Prostate gland (tissue), 2 donors: Measurements from ENCODE around the gene GRHL1. TPM values are rescaled to one million over a fixed set of nuclear protein-coding genes. Genes with fewer than 3 reads are reported as not detected.
"Not testable (repeated sequence)": the region's sequence is repeated elsewhere in the genome, so short reads cannot be mapped to it uniquely, and the experiment has no call there.

Experiments used
- DNase-seq: peaks from one replicate; pipeline ENCODE4 v3.0.0-alpha.2; 2019; ENCODE audit warnings: low spot score
- H3K27ac ChIP-seq, 2 donors: fragments of 200-600 bp; sonication (generic); 2 replicates each; pipeline ENCODE4 v1.5.1; 2017 to 2019
- H3K27me3 ChIP-seq: fragments of 200-600 bp; sonication (generic); replicated peaks from 2 replicates; pipeline ENCODE4 v1.5.1; 2019; ENCODE audit not compliant: insufficient read depth
- H3K36me3 ChIP-seq, 2 donors: fragments of 200-600 bp; sonication (generic); 1 replicate in 1 of 2; 2 replicates in 1 of 2; pipeline versions ENCODE4 v1.5.1 to v1.8.1; 2017 to 2019
- H3K4me1 ChIP-seq: fragments of 200-600 bp; sonication (generic); replicated peaks from 2 replicates; pipeline ENCODE4 v1.5.1; 2019
- H3K4me3 ChIP-seq, 2 donors: fragments of 200-600 bp; sonication (generic); 2 replicates each; pipeline ENCODE4 v1.5.1; 2017 to 2019
- H3K9me3 ChIP-seq: fragments of 200-600 bp; sonication (generic); 2 replicates; pipeline ENCODE4 v1.5.1; 2017
- POLR2A ChIP-seq: fragments of 450-650 bp; IDR thresholded peaks from one replicate; pipeline ENCODE4 v1.6.1; 2016; ENCODE audit warnings: antibody characterized with exemption, mild to moderate bottlenecking
- POLR2AphosphoS5 ChIP-seq: sonication (generic); formaldehyde crosslinking; IDR thresholded peaks from one replicate; pipeline ENCODE4 v1.6.1; 2017; ENCODE audit warnings: antibody characterized with exemption
- WGBS: methylation state at CpG from one replicate; pipeline ENCODE4 v1.1.5; 2018; 5-methylcytosine and 5-hydroxymethylcytosine counted together
- intact Hi-C: fragments of 100-400 bp; cut with DNase I; formaldehyde crosslinking; loops from one replicate; pipeline ENCODE4 v1.14.2; 2022
- total RNA-seq, 2 donors: library from RNA; depleted of rRNA; stranded (reverse); fragments of >200 nt; gene quantifications; one replicate each; pipeline ENCODE4 v1.1.0, GENCODE V29; 2016
- TF ChIP-seq, protein P1 (sequence below), 4 experiments: fragments of 200-600 bp in 2 of 4; fragments of 450-650 bp in 2 of 4; sonication (generic) in 2 of 4; IDR thresholded peaks; 1 replicate in 3 of 4; 2 replicates in 1 of 4; pipeline ENCODE4 v1.5.1; 2016 to 2019; ENCODE audit warnings: antibody characterized with exemption in 4 of 4, mild to moderate bottlenecking in 2 of 4, moderate library complexity in 2 of 4

The GRHL1 gene
- total RNA-seq, 2 donors from 2014 or later, result 25.7 to 31.8 TPM

DNA sequence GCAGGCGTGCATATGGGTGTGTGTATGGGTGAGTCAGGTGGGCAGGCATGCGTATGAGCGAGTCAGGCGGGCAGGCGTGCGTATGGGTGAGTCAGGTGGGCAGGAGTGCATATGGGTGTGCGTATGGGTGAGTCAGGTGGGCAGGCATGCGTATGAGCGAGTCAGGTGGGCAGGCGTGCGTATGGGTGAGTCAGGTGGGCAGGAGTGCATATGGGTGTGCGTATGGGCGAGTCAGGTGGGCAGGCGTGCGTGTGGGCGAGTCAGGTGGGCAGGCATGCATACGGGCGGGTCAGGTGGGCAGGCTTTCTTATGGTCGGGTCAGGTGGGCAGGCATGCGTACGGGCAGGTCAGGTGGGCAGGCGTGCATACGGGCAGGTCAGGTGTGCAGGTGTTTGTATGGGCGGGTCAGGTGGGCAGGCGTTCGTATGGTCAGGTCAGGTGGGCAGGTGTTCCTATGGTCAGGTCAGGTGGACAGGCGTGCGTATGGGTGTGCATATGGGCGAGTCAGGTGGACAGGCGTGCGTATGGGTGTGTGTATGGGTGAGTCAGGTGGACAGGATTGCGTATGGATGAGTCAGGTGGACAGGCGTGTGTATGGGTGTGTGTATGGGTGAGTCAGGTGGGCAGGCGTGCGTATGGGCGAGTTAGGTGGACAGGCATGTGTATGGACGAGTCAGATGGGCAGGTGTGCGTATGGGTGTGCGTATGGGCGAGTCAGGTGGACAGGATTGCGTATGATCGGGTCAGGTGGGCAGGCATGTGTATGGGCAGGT lies 63.1 kb downstream of the GRHL1 start:
- DNase-seq, result no peak
- no peak overlapping the region for H3K27ac ChIP-seq
- intact Hi-C loops, result no loop called here
- no peaks in the 10 kb centered on the region for H3K4me1 ChIP-seq
- H3K27me3 ChIP-seq, result no peaks in the 10 kb centered on the region
- 91% methylated on average over 42 of the region's 42 CpGs for WGBS
- no peak overlapping the region for H3K4me3 ChIP-seq
- TF ChIP-seq, protein P1, sequence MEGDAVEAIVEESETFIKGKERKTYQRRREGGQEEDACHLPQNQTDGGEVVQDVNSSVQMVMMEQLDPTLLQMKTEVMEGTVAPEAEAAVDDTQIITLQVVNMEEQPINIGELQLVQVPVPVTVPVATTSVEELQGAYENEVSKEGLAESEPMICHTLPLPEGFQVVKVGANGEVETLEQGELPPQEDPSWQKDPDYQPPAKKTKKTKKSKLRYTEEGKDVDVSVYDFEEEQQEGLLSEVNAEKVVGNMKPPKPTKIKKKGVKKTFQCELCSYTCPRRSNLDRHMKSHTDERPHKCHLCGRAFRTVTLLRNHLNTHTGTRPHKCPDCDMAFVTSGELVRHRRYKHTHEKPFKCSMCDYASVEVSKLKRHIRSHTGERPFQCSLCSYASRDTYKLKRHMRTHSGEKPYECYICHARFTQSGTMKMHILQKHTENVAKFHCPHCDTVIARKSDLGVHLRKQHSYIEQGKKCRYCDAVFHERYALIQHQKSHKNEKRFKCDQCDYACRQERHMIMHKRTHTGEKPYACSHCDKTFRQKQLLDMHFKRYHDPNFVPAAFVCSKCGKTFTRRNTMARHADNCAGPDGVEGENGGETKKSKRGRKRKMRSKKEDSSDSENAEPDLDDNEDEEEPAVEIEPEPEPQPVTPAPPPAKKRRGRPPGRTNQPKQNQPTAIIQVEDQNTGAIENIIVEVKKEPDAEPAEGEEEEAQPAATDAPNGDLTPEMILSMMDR (IDR thresholded peaks at IDR 0.05), result no peak
- TF ChIP-seq POLR2AphosphoS5 (no peak), POLR2A (no peak)
- no peaks in the 10 kb centered on the region for H3K36me3 ChIP-seq
- H3K9me3 ChIP-seq, result no peaks in the 10 kb centered on the region

DNA sequence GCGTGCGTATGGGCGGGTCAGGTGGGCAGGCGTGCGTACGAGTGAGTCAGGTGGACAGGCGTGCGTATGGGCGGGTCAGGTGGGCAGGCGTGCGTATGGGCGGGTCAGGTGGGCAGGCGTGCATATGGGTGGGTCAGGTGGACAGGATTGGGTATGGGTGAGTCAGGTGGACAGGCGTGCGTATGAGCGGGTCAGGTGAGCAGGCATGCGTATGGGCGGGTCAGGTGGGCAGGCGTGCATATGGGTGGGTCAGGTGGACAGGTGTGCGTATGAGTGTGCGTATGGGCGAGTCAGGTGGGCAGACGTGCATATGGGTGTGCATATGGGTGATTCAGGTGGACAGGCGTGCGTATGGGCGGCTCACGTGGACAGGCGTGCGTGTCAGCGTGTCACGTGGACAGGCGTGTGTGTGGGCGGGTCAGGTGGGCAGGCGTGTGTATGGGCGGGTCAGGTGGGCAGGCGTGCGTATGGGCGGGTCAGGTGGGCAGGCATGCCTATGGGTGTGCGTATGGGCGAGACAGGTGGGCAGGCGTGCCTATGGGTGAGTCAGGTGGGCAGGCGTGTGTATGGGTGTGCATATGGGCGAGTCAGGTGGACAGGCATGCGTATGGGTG lies 64.0 kb downstream of the GRHL1 start:
- H3K36me3 ChIP-seq, H3K27me3 ChIP-seq, DNase-seq, H3K4me3 ChIP-seq, H3K9me3 ChIP-seq, H3K27ac ChIP-seq, H3K4me1 ChIP-seq, intact Hi-C loops: not testable (repeated sequence)
- WGBS, result 92% methylated on average over 40 of the region's 44 CpGs

DNA sequence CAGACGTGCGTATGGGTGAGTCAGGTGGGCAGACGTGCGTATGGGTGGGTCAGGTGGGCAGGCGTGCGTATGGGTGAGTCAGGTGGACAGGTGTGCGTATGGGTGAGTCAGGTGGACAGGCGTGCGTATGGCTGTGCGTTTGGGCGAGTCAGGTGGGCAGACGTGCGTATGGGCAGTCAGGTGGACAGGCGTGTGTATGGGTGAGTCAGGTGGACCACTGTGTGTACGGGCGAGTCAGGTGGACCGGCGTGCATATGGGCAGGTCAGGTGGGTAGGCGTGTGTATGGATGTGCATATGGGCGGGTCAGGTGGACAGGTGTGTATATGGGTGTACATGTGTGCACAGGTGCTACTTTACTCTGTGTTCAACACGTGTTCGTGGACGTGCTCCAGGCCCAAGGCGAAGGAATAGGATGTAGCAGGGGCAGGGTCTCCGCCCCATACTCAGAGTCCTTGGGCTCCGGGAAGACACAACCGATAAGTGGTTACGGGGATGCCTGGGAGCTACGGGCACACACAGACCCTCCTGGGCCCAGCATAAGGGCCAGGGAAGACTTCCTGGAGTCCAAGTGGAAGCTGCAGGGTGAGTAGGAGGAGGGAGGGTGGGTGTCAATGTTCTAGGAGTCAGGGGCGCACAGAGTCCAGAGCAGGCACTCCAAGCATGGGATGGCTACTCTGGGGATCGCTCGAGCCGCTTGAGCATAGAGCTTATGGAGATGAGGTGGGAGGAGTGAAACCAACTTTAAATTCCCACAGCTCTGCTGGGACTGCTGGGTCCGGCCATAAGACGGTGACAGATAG lies 64.7 kb downstream of the GRHL1 start:
- no peaks in the 10 kb centered on the region for H3K27me3 ChIP-seq
- H3K4me1 ChIP-seq, result no peaks in the 10 kb centered on the region
- no peak overlapping the region for H3K27ac ChIP-seq
- DNase-seq, result no peak
- no peaks in the 10 kb centered on the region for H3K36me3 ChIP-seq
- H3K4me3 ChIP-seq, result no peak overlapping the region
- no peaks in the 10 kb centered on the region for H3K9me3 ChIP-seq
- intact Hi-C loops, result no loop called here
- WGBS, result 92% methylated on average over 35 of the region's 35 CpGs
- TF ChIP-seq, protein P1 (IDR thresholded peaks at IDR 0.05), result no peak
- no peak for TF ChIP-seq POLR2A
- no peak for TF ChIP-seq POLR2AphosphoS5

DNA sequence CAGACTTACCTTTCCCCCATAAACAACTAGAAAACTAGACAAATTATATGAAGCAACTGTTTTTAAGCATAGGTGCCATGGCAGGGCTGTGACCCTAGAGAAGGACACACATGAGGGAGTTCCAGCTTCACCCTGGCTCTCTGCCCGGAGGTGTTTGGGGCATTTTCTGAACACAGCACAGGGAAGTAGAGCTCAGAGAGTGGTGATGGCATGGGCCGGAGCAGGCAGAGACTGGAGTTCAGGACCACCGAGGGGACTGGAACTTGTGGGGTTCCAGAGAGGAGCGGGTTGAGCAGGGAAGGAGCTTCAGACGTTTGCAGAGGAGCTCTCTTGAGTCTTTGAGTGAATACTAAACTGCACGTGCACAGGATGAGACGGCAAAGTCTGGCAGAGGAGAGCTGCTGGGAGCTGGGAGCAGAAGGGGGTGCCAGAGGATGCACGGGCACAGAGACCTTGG lies 65.3 kb downstream of the GRHL1 start:
- WGBS, result 86% methylated on average over 8 of the region's 8 CpGs
- DNase-seq, result no peak
- H3K4me1 ChIP-seq, result no peaks in the 10 kb centered on the region
- no peak overlapping the region for H3K27ac ChIP-seq
- H3K36me3 ChIP-seq, result no peaks in the 10 kb centered on the region
- H3K27me3 ChIP-seq, result no peaks in the 10 kb centered on the region
- intact Hi-C loops, result no loop called here
- no peak overlapping the region for H3K4me3 ChIP-seq
- TF ChIP-seq, protein P1 (IDR thresholded peaks at IDR 0.05), result no peak
- TF ChIP-seq POLR2AphosphoS5, result no peak
- TF ChIP-seq POLR2A, result no peak
- H3K9me3 ChIP-seq, result no peaks in the 10 kb centered on the region

DNA sequence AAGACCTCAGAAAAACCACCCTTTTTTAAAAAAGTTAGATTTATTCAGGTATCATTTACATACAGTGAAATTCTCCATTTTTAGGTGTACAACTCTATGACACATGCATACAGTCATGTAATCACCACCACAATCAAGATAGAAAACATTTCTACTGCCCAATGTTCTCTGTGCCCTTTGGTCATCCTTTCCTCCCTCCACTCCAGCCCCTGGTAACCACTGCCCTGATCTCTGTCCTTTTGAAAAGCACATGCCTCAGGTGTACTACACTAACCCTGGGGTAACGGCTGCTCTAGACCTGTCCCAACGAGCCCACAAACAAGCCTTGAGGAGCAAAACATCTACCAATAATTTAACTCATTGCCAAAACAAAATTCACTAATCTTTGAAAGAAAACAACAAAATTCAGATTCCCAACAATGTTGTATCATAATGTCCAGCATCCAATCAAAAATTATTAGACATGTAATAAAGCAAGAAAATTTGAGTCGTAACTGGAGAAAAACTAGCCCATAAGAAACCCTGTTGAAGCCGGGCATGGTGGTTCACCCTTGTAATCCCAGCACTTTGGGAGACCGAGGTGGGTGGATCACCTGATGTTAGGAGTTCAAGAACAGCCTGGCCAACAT lies 65.9 kb downstream of the GRHL1 start:
- H3K27ac ChIP-seq, result no peak overlapping the region
- intact Hi-C loops, result no loop called here
- TF ChIP-seq, protein P1 (IDR thresholded peaks at IDR 0.05), result no peak
- TF ChIP-seq POLR2AphosphoS5 (no peak), POLR2A (no peak)
- H3K4me1 ChIP-seq, result no peaks in the 10 kb centered on the region
- 85% methylated on average over 5 of the region's 5 CpGs for WGBS
- no peaks in the 10 kb centered on the region for H3K9me3 ChIP-seq
- H3K36me3 ChIP-seq, result no peaks in the 10 kb centered on the region
- H3K4me3 ChIP-seq, result no peak overlapping the region
- no peaks in the 10 kb centered on the region for H3K27me3 ChIP-seq
- DNase-seq, result no peak
